Activated CD4-positive, alpha-beta T cell treated with anti-CD3 and anti-CD28 coated beads, Interleukin-2, amount 50 U/mL, for 4 hours (primary cell): ENCODE measurements around the gene AP5B1.
"Not testable (repeated sequence)": the region's sequence is repeated elsewhere in the genome, so short reads cannot be mapped to it uniquely, and the experiment has no call there.

Source experiments
- DNase-seq, 2 experiments: peaks; one replicate each; pipeline ENCODE4 v3.0.0-alpha.2; 2020

AP5B1 gene

DNA sequence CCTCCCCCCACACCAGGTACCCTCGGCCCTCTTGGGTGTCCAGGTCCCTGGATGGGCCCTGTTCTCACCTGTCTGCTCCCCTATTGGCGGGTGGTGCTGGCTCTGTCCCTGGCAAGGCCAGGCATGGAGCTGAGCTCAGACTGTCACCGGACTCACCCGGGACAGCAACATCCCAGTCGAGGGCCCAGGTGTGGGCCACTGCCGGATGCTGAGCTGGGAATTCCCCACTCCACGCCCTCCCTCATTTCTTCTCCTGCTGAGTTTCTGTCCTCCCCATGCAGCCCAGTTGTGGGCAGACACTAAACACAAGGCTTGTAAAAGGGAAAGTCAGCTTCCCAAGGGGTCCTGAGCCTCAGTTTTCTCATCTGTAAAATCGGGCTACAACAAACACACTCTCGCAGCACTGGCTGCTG, 2.0 kb upstream of the AP5B1 start:
- DNase-seq, result no peak

DNA sequence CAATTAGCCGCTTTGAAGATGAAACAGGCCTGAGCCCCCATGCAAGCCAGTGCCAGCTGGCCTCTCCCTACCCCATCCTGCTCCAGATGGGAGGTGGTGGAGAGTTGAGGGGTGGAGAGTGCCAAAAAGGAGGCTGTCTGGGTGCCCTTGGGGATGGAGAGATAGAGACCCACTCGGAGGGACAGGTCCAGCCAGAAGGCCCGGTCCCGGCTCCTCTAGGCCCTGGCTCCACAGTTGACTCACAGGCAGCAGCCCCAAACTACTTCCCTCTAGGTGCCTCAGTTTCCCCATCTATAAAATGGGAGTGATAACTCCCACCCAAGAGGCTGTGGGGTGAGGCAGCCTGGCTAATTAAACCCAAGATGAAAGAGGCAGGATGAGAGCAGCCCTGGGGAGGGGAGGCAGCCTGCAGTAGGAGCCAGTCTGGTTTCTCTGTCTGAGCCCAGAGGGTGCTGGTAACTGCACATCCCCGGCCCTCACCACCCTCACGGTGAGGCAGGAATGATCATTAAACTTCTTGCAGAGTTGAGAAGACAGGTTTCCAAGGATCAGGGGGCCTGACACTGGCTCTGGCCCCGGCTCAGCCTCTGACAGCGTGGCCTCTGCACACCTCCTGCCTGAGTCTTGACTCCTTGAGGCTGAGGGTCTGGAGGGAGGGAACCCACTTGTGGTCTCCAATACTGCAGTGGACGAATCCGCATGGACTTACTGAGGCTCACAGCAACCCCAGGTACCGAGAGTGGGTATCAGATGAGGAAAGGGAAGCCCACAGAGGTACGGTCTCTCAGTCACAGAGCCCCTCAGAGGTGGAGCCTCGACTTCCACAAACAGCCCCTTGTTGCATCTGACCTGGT, 1.4 kb upstream of the AP5B1 start:
- DNase-seq, result no peak

DNA sequence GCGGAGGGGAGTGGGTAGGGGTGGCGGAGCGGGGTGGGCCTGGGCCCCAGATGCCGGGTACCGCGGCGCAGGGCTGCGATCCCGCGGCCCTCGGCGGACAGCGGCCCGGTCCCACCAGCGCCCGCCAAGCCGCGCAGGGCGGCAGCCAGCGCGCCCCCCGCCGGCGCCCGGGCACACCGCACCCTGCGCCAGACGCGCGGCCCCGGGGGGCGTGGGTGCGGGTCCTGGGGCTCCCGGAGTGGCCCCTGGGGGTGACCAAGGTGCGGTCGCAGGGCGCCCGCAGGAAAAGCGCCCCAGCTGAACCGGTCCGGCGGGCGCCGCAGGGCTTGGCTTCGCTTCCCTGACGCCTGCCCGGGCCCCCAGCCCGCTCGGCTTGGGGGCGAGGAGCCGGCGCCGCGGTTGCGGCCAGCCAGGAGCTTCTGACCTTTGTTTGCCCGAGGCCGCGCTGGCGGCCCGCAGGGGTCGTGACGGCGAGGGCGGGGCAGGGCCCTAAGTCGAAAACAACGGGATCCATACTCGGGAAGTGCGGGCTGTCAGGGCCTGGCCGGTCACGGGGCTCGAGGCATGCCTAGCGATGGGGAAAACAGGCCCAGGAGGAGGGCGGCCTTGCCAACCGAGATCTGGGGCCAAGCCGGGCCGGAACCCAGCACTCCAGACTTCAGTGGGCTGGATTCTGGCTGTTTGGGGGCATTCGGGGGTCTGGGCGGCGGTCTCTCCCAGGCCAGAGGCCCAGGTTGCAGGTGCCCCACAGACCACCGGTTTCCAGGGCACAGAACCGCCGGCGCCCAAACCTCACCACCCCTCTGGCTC, 581 bp upstream of the AP5B1 start:
- no peak for DNase-seq

DNA sequence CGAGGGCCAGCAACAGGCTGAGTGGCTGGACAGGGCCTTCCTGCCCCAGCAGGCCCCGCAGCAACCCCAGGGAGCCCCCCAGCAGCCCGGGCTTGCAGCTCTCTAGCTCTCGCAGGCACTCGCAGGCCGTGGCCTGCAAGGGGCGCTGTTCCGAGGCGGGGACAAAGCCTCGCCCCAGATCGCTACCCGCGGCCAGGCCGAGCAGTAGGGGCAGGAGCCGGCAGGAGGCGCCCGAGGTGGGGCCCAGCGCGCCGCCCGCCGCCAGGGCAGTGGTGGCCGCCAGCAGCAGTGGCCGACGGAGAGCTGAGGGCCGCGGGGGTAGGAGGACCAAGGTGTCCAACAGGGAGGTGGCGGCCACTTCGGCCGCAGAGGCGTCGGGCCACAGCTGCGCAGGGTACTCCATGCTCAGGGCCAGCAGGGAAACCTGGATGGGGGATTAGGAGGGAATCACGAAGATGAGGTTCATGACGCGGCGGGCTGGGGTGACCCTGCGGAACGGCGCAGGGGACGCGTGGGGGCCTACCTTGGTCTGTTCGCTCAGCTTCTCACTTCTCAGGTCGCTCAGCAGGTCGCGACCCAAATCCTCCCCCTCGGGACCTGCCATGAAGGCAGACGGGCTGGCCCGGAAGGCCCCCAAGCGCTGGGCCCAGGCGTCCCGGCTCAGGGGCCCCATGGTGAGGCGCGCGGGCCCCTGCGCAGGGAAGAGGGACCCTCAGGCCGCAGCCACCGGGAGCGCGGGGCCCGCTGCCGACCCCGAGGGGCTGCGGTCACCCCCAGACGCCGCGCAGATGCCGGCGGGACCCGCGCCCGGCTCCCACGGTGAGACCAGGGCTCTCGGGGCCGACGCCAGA, 632 bp downstream of the AP5B1 start:
- DNase-seq, result peak; percentile 64 to 67

DNA sequence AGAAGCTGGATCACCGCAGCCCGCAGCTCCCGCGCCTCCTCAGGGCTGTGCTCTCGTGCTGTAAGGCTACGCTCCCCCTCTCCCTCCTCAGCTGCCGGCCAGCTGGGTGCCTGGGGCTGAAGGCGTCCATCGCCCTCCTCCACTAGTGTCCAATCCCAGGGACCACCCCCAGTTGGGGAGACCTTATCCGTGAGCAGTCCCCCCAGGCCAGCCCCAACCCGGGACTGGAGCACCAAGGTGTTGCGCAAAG, 1.2 kb downstream of the AP5B1 start:
- DNase-seq, result no peak

DNA sequence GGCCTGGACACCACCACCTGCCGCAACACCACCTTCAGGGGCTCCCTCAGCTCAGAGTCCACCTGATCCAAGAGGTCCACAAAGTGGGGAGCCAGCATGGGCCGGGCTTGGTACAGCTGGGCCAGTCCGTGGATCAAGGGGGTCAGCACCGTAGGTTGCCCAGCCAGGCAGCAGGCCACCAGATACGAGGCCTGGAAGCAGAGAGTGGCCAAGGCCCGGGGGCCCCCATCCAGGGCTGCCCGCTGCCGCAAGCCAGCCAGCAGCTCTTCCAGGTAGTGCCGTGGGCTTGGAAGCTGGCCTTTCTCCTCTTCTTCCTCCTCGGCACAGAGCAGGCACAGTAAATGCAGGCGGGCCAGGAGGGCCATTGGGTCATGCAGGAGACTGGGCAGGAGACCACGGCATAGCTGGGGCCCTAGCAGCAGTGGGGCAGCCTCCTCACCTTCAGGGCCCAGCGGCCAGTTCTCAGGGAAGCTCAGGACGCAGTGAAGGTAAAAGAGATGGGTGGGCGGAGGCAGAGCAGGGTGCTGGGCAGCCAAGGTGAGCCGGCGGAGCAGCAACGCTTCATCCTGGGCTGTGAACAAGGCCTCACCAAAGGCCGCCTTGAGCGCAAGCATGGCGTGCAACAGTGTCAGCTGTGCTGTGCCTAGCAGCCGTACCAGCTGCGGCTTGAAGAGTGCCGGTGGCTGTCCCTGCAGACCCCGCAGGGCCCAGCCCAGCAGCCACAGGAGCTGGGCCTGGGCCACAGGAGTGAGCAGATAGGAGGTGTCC, 1.7 kb downstream of the AP5B1 start:
- DNase-seq, result no peak

DNA sequence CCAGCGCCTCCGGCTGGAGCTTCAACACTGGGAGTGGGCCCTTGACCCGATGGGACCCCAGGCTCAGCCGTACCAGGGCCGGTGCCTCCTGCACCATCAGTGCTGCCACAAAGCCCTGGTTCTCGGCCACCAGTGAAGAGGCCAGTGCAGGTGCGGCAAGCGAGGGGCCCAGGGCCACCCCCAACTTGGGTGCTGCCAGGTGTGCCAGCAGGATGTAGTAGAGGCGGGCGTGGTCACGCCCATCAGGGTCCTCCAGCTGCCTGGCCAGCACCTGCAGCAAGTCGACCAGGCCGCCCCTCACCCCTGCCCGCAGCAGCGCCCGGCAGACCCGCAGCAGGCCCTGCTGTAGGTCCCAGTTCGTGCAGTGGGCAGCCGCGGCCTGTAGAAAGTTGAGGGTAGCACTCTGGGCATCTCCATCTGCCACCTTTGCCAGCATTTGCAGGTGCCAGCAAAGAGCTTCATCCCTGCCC, 2.3 kb downstream of the AP5B1 start:
- no peak for DNase-seq

DNA sequence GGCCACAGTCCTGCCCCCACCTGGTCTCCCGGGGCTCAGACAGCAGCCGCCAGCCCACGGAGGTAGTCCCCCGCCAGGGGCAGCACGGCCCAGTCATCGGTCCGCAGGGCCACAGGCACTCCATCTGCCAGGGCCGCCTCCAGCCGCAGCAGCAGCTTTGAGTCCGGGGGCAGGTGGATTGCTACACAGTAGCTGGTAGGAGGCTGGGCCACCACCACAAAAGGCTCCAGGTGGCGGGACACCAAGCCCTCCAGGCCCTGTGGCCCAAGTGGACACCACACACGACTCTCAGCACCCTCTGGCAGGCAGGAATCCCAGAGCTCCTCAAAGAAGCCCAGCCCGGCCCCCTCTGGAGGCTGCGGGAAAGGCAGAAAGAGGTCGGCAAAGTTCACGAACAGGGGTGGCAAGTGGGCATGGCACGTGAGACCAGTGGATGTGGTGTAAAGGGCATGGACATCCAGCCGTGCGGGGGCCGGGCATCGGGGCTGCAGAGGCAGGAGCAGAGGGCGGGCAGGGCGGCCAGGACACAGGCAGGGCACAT, 2.9 kb downstream of the AP5B1 start:
- no peak for DNase-seq

DNA sequence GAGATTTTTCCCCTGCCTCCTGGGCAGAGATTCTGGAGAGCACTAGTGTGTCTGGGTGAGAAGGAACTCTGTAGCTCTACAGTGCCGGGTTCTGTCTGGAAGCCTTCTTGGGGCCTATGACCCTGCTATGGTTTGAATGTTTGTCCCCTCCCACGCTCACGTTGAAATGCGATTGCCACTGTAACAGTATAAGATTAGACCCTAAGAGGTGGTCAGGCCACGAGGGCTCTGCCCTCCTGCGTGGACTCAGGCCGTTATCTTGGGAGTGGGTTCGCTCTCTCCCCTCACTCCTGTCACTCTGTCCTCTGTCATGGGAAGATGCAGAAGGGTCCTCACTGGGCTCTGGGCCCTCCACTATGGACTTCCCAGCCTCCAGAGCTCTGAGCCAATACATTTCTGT, 3.5 kb downstream of the AP5B1 start:
- no peak for DNase-seq

DNA sequence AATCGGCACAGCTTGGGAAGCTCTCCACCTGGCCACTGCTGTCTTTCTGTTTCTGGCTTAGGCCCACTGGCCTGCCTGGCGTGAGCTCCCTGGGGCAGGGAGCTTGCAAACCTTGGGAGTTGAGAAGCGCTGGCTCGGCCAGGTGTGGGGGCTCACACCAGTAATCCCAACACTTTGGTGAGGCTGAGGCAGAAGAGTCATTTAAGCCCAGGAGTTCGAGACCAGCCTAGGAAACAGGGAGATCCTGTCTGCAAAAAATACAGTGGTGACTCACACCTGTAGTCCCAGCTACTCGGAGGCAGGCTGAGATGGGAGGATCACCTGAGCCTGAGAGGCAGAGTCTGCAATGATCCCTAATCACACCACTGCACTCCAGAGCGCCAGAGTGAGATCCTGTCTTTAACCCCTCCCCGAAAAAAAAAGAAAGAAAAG, 4.0 kb downstream of the AP5B1 start:
- no peak for DNase-seq

DNA sequence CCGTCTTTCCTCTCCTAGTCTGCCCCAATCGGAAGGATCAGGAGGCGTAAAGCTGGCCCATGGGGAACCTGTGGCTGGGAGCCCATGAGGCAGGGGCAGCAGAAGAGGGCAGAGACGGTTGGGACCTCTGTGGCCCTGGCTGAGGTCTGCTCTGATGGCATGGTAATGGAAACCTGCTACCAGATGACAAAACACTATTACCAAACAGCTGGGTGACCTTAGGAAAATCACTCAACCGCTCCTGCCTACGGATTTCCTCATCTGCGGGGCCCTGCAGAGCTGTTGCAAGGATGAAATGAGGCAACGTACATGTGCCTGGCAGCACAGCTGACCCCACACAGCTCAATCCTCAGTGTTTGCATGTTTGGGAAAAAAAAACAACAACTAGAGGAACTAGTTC, 4.6 kb downstream of the AP5B1 start:
- no peak for DNase-seq

DNA sequence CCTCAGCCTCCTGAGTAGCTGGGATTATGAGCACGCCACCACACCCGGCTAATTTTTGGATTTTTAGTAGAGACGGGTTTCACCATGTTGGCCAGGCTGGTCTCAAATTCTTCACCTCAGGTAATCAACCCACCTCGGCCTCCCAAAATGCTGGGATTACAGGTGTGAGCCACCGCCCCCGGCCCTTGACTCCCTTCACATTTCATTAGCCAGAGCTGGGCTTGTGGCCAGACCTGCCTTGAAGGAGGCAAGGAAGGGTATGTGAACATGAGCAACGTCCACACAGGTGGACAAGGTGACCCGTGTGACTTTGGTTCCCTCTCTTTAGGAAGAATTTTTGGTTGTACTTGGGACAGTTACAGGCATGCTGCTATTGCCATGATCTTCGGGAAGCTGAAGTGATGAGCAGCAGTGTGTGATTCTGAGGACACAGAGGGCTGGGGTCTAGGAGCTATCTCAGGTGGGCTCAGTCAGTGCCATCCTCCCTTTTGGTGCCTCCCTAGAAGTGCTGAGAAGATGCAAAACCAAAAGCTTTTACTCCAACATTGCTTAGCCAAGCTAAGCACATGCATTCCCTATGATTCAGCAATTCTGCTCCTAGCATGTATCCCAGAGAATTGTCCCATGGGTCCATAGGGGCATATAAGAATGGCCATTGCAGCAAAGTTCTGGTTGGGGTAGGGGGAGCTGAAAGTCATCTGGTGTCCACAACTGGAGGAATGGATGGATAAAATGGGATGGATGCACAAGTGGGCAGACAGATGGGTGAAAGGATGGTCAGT, 6.1 kb downstream of the AP5B1 start:
- DNase-seq, result no peak

DNA sequence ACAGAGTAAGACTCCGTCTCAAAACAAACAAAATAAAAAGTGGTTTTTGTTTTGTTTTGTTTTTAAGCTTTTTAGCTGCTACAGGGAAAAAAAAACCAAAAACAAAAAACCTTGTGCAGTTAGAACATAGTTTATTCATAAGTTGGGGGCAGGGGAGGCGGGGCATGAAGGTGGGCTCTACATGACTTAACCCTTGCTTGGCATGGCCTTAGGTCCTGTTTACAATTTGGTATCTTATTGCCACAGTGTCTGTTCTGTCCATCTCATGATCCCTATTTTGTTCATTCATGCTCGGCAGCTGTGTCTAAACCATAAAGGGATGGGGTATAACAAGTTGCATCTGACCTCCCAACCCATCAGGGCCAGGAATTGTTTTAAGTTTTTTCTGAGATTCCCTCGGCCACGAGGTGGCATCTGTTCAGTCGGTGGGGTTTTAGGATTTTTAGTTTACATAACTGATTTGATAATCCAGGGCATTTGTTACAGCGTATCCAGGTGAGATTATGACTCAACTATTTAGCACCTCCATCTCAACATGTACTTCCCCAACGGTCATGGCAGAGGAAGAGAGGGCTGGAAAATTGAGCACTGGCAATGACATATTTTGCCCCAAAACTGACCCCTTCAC, 6.9 kb downstream of the AP5B1 start:
- DNase-seq, result no peak

DNA sequence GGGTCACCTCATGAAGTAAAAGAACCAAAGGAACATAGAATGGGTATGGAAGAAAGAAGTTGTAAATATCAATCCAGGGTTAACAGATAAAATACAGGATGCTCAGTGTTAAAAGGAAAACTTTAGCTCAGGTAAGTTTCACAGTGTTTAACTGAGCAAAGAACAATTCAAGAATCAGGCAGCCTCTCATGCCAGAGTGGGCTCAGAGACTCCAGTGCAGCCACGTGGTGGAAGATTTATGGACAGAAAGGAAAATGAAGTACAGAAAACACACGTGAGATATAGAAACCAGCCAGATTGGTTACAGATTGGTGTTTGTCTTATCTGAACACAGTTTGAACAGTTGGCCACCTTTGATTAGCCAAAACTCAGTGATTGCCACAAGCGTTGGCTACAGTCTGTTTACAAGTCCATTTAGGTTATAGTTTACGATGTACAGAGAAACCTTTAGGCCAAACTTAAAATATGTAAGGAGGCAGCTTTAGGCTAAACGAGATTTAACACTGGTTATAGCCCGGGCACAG, 9.1 kb downstream of the AP5B1 start:
- DNase-seq, result no peak

DNA sequence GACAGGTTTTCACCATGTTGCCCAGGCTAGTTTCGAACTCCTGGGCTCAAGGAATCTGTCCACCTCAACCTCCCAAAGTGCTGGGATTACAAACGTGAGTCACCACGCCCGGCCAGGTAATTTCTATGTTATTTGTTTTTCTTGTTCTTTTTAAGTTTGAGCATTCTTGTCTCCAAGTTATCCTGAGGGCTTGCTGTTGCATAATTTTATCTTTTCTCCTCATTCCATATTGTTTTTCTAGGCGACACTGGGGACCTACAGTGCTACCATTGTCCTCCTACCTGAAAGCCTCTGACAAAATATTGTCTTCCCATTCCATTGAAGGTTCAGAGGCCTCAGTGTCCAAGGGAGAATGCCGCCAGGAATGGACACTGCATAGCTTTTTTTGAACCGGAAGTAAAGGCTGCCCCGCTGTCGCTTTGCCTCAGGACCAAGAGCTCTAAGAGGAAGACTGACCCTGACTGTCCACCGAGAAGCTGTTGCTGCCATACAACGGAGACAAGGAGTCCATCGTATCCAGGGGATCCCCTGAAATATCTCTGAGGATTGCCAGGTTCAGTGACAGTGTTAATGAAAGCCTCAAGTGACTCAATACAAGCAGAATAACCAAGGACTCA, 9.7 kb downstream of the AP5B1 start:
- DNase-seq, result no peak

DNA sequence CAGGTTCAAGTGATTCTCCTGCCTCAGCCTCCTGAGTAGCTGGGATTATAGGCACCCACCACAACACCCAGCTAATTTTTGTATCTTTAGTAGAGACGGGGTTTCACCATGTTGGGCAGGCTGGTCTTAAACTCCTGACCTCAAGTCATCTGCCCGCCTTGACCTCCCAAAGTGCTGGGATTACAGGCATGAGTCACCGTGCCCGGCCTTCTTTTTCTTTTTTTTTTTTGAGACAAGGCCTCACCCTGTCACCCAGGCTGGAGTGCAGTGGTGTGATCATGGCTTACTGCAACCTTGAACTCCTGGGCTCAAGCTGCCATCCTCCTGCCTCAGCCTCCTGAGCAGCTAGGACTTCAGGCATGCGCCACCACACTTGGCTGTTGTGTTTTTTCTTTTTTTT, 13.0 kb downstream of the AP5B1 start:
- not testable (repeated sequence) for DNase-seq

DNA sequence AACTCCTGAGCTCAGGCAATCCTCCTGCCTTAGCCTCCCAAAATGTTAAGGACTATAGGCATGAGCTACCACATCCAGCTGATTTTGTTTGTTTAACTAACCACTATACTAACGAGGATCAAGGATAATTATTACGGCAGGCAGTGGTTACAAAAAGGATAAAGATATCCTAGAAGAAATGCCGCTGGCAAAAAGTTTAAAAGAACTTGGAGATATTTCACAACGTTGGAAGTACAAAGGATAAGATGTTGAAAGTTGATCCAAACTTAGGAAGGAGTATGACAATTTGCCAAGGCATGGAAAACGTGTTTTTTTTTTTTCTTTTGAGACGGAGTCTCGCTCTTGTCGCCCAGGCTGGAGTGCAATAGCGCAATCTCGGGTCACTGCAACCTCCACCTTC, 13.4 kb downstream of the AP5B1 start:
- DNase-seq, result no peak

DNA sequence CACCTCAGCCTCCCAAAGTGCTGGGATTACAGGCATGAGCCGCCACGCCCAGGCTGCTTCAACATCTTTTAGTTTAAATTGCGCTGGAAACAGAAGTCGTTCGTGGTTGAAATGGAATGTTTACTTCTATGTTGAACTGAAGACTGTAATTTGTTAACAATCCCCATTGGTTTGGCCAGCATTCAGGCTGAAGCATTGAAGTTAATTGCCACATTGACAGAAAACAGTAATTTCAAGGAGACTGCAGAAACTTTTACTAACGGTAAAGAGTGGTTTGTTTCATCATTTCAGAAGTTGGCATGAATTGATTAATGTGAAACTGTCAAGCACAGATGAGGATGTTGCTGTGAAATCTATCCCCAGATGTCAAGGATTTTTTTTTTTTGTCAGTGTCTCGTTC, 14.2 kb downstream of the AP5B1 start:
- DNase-seq, result no peak

DNA sequence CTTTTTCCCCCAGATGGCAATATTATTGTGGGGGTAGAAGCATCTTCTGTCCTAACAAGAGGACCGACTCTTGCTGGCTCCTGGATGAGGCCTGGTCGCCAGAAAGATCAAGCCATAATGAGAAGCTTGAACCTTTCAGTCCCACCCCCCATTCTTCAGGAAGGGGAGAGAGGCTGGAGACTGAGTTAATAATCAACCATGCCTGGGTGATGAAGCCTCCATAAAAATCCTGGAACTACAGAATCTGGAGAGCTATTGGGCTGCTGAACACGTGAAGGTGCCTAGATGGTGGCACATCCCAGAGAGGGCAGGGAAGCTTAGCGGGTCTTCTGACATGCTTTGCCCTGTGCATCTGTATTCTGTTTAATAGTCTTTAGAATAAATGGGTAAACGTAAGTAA, 16.3 kb downstream of the AP5B1 start:
- no peak for DNase-seq

DNA sequence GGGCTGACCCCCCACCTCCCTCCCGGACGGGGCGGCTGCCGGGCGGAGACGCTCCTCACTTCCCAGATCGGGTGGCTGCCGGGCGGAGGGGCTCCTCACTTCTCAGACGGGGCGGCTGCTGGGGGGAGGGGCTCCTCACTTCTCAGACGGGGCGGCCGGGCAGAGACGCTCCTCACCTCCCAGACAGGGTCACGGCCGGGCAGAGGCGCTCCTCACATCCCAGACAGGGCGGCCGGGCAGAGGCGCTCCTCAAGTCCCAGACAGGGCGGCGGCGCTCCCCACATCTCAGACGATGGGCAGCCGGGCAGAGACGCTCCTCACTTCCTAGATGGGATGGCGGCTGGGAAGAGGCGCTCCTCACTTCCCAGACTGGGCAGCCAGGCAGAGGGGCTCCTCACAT, 18.0 kb downstream of the AP5B1 start:
- not testable (repeated sequence) for DNase-seq
